CD14-positive monocyte (primary cell): ENCODE measurements around the gene GAREM1. TPM values are rescaled to one million over a fixed set of nuclear protein-coding genes. Genes with fewer than 3 reads are reported as not detected.

Experiments
- DNase-seq, 3 donors: peaks; one replicate each; pipeline ENCODE4 v3.0.0-alpha.2; 2011 to 2022
- H2AFZ ChIP-seq: 2 replicates; pipeline ENCODE4 v1.6.0; 2012; ENCODE audit warnings: mild to moderate bottlenecking, low read depth, low read length, inconsistent platforms; ENCODE audit not compliant: insufficient read depth, poor library complexity, severe bottlenecking
- H3K27ac ChIP-seq, 2 donors: 1 replicate in 1 of 2; 2 replicates in 1 of 2; pipeline ENCODE4 v1.5.1; 2012 to 2013; ENCODE audit warnings: low read length in 2 of 2, control low read depth in 1 of 2, inconsistent platforms in 1 of 2, low read depth in 1 of 2, mild to moderate bottlenecking in 1 of 2
- H3K27me3 ChIP-seq, 2 donors: one replicate each; pipeline versions ENCODE4 v1.6.0 to v1.6.1; 2011 to 2013; ENCODE audit warnings: low read length in 2 of 2; ENCODE audit not compliant: control insufficient read depth in 2 of 2, insufficient read depth in 2 of 2
- H3K36me3 ChIP-seq, 2 donors: replicated peaks in 1 of 2; 1 replicate in 1 of 2; 2 replicates in 1 of 2; pipeline versions ENCODE4 v1.5.1 to v1.6.1; 2012 to 2013; ENCODE audit warnings: low read length in 2 of 2, control low read depth in 1 of 2, inconsistent platforms in 1 of 2, mild to moderate bottlenecking in 1 of 2; ENCODE audit not compliant: insufficient read depth in 2 of 2, control insufficient read depth in 1 of 2
- H3K4me1 ChIP-seq, 2 donors: 1 replicate in 1 of 2; 2 replicates in 1 of 2; pipeline versions ENCODE4 v1.5.1 to v1.6.1; 2012 to 2013; ENCODE audit warnings: low read length in 2 of 2, control low read depth in 1 of 2, inconsistent platforms in 1 of 2, mild to moderate bottlenecking in 1 of 2, moderate library complexity in 1 of 2; ENCODE audit not compliant: insufficient read depth in 2 of 2, control insufficient read depth in 1 of 2
- H3K4me2 ChIP-seq: replicated peaks from 2 replicates; pipeline ENCODE3; 2012; ENCODE audit warnings: low read length, moderate library complexity, mild to moderate bottlenecking; ENCODE audit not compliant: poor library complexity, severe bottlenecking; ENCODE audit errors: extremely low read depth
- H3K4me3 ChIP-seq, 3 experiments: fragments of 200-600 bp in 1 of 3; sonication (generic) in 1 of 3; replicated peaks in 1 of 3; 1 replicate in 2 of 3; 2 replicates in 1 of 3; pipeline ENCODE4 v1.5.1; 2011 to 2013; ENCODE audit warnings: low read length in 3 of 3, mild to moderate bottlenecking in 3 of 3, control low read depth in 2 of 3, low read depth in 2 of 3, inconsistent platforms in 1 of 3, moderate library complexity in 1 of 3
- H3K79me2 ChIP-seq: 2 replicates; pipeline ENCODE4 v1.6.0; 2012; ENCODE audit warnings: mild to moderate bottlenecking, control low read depth, inconsistent platforms, low read length, moderate library complexity; ENCODE audit not compliant: insufficient read depth
- H3K9ac ChIP-seq: 2 replicates; pipeline ENCODE4 v1.6.0; 2017; ENCODE audit warnings: low read length, mild to moderate bottlenecking; ENCODE audit not compliant: insufficient read depth, poor library complexity, severe bottlenecking
- H3K9me3 ChIP-seq, 2 donors: replicated peaks in 1 of 2; 1 replicate in 1 of 2; 2 replicates in 1 of 2; pipeline versions ENCODE4 v1.5.1 to v1.6.1; 2012 to 2013; ENCODE audit warnings: low read length in 2 of 2, control low read depth in 1 of 2; ENCODE audit not compliant: control insufficient read depth in 1 of 2, insufficient read depth in 1 of 2
- H4K20me1 ChIP-seq: 2 replicates; pipeline ENCODE4 v1.6.0; 2012; ENCODE audit warnings: mild to moderate bottlenecking, low read length, control low read depth, moderate library complexity; ENCODE audit not compliant: insufficient read depth
- H3K27ac Mint-ChIP-seq, 7 donors: one replicate each; pipeline ENCODE4 v1.8.0; 2020; ENCODE audit warnings: mild to moderate bottlenecking in 7 of 7, mixed read lengths in 7 of 7, moderate library complexity in 6 of 7, inconsistent platforms in 2 of 7
- H3K27me3 Mint-ChIP-seq, 3 donors: one replicate each; pipeline ENCODE4 v1.8.0; 2021 to 2022; ENCODE audit warnings: low read depth in 3 of 3, mild to moderate bottlenecking in 3 of 3, mixed read lengths in 3 of 3, moderate library complexity in 3 of 3, inconsistent platforms in 1 of 3
- H3K36me3 Mint-ChIP-seq, 2 donors: one replicate each; pipeline ENCODE4 v1.8.0; 2020; ENCODE audit warnings: mixed read lengths in 2 of 2, inconsistent platforms in 1 of 2, mild to moderate bottlenecking in 1 of 2
- H3K4me1 Mint-ChIP-seq: one replicate; pipeline ENCODE4 v1.8.0; 2020; ENCODE audit warnings: mild to moderate bottlenecking, mixed read lengths
- H3K4me3 Mint-ChIP-seq, 2 donors: one replicate each; pipeline ENCODE4 v1.8.0; 2020; ENCODE audit warnings: mild to moderate bottlenecking in 2 of 2, mixed read lengths in 2 of 2, moderate library complexity in 1 of 2
- H3K9me3 Mint-ChIP-seq, 7 donors: one replicate each; pipeline ENCODE4 v1.8.0; 2020 to 2022; ENCODE audit warnings: mixed read lengths in 7 of 7, mild to moderate bottlenecking in 6 of 7, moderate library complexity in 6 of 7, inconsistent platforms in 2 of 7
- CTCF ChIP-seq: fragments of 200-600 bp; IDR thresholded peaks from one replicate; pipeline ENCODE4 v1.8.0; 2022; ENCODE audit warnings: antibody characterized with exemption, mild to moderate bottlenecking
- WGBS: methylation state at CpG from one replicate; pipeline ENCODE4 v1.1.5; 2013; ENCODE audit warnings: missing lambda C conversion rate; ENCODE audit not compliant: insufficient coverage; 5-methylcytosine and 5-hydroxymethylcytosine counted together
- intact Hi-C, 2 donors: fragments of 100-400 bp; cut with micrococcal nuclease; formaldehyde crosslinking; loops; one replicate each; pipeline versions ENCODE4 v1.15.0 to v1.15.1; 2023
- polyA plus RNA-seq, 3 donors: library from polyadenylated mRNA; depleted of rRNA in 1 of 3; unstranded in 2 of 3; stranded (reverse) in 1 of 3; fragments of 300-500 nt in 2 of 3; fragments of >200 nt in 1 of 3; fragmentation: Illumina TruSeq in 2 of 3; gene quantifications; 1 replicate in 2 of 3; 2 replicates in 1 of 3; pipeline ENCODE4 v1.2.3, GENCODE V29; 2012 to 2021

Gene GAREM1
- polyA plus RNA-seq, 3 donors = 0.24 TPM; not detected in 2

GRCh38 chr18:32459361-32460101, 11.2 kb downstream of the GAREM1 start:
- Histone ChIP-seq H3K9ac (no peak overlapping the region), H3K79me2 (no peaks in the 10 kb centered on the region), H3K4me1 (no peaks in the 10 kb centered on the region), H3K27me3 (peaks cover 0 to 3% of the 10 kb centered on the region in 2 donors), H3K27ac (no peak overlapping the region), H3K9me3 (no peaks in the 10 kb centered on the region), H2AFZ (no peak overlapping the region), H4K20me1 (no peaks in the 10 kb centered on the region), H3K36me3 (no peaks in the 10 kb centered on the region), H3K4me2 (no peak overlapping the region), H3K4me3 (no peak overlapping the region)
- H3K27me3 Mint-ChIP-seq = peaks cover 2 to 17% (median 3%) of the 10 kb centered on the region in 3 donors
- no CpG with 5 or more reads among the region's 4 CpGs for WGBS
- intact Hi-C loops = no loop called here
- H3K27ac Mint-ChIP-seq = no peak overlapping the region
- H3K4me1 Mint-ChIP-seq = no peaks in the 10 kb centered on the region
- H3K36me3 Mint-ChIP-seq = no peaks in the 10 kb centered on the region
- no peaks in the 10 kb centered on the region for H3K9me3 Mint-ChIP-seq
- no peak for TF ChIP-seq CTCF
- no peak for DNase-seq
- H3K4me3 Mint-ChIP-seq = no peak overlapping the region

- Histone ChIP-seq H3K79me2 (no peaks in the 10 kb centered on the region), H3K4me3 (no peak overlapping the region), H4K20me1 (no peaks in the 10 kb centered on the region), H3K27me3 (peaks cover 0 to under 1% of the 10 kb centered on the region in 2 donors), H3K9me3 (no peaks in the 10 kb centered on the region), H3K9ac (no peak overlapping the region), H2AFZ (no peak overlapping the region), H3K27ac (no peak overlapping the region), H3K4me1 (no peaks in the 10 kb centered on the region), H3K4me2 (no peak overlapping the region), H3K36me3 (no peaks in the 10 kb centered on the region)
- no peak for DNase-seq
- TF ChIP-seq CTCF = no peak
- peaks cover 2% of the 10 kb centered on the region for H3K4me1 Mint-ChIP-seq
- H3K27ac Mint-ChIP-seq = no peak overlapping the region
- H3K9me3 Mint-ChIP-seq = no peaks in the 10 kb centered on the region
- no peak overlapping the region for H3K4me3 Mint-ChIP-seq
- peaks cover 2 to 17% (median 4%) of the 10 kb centered on the region in 3 donors for H3K27me3 Mint-ChIP-seq
- 86% methylated on average over 1 of the region's 1 CpG for WGBS
- H3K36me3 Mint-ChIP-seq = no peaks in the 10 kb centered on the region
- intact Hi-C loops = no loop called here
These were observed 15.3 kb downstream of the GAREM1 start for GRCh38 chr18:32455361-32455760.
